K562 (cell line): ENCODE measurements around the gene INTS4. TPM values are rescaled to one million over a fixed set of nuclear protein-coding genes. Genes with fewer than 3 reads are reported as not detected.

Source experiments
- ATAC-seq: fragments of 200-7000 bp; cut with Tn5 transposase; 3 replicates; pipeline ENCODE4 v1.9.1; 2020; ENCODE audit warnings: moderate library complexity
- BruUV-seq: library from RNA; stranded (reverse); fragments of 400-500 nt; replicated peaks from 2 replicates; lab custom pipeline; 2021; lab: Mats Ljungman, UMichigan
- CTCF ChIA-PET: fragments of 300-600 bp; formaldehyde crosslinking; extraction: SDS; loops from one replicate; lab custom pipeline; 2021; ENCODE audit warnings: low intra/inter-chr PET ratio; lab: Yijun Ruan, JAX
- POLR2A ChIA-PET: fragments of 300-600, 350-650 bp; sonication (Branson Sonifier 250); formaldehyde crosslinking; extraction: SDS; loops from one replicate; lab custom pipeline; 2021; ENCODE audit warnings: antibody characterized with exemption, inconsistent platforms; lab: Yijun Ruan, JAX
- DNase-seq, 4 experiments: peaks; one replicate each; pipeline versions ENCODE4 v3.0.0 to v3.0.0-alpha.2; 2011 to 2018; ENCODE audit warnings: low spot score in 3 of 4, mixed read lengths in 3 of 4; ENCODE audit errors: extremely low read depth in 1 of 4
- FAIRE-seq: peaks from 2 replicates; lab custom pipeline; 2011; peaks lifted over from hg19 to GRCh38; lab: Jason Lieb, UNC
- H2AFZ ChIP-seq: 2 replicates; pipeline ENCODE4 v1.6.0; 2011; ENCODE audit warnings: low read depth, low read length, control low read depth, inconsistent platforms
- H3K27ac ChIP-seq: fragments of 200-600 bp; 3 replicates; pipeline ENCODE4 v1.8.0; 2011; ENCODE audit warnings: low read depth, mild to moderate bottlenecking, control low read depth, inconsistent platforms, low read length, moderate library complexity, mixed read lengths; ENCODE audit errors: extremely low read depth
- H3K27me3 ChIP-seq, 2 experiments: fragments of 300-600 bp in 1 of 2; 2 replicates in 1 of 2; 3 replicates in 1 of 2; pipeline versions ENCODE4 v1.6.0 to v1.8.0; 2011; ENCODE audit warnings: inconsistent platforms in 2 of 2, low read length in 2 of 2, mild to moderate bottlenecking in 1 of 2, mixed read lengths in 1 of 2, moderate library complexity in 1 of 2; ENCODE audit not compliant: control insufficient read depth in 2 of 2, insufficient read depth in 2 of 2
- H3K36me3 ChIP-seq: fragments of 300-600 bp; 3 replicates; pipeline ENCODE4 v1.8.0; 2011; ENCODE audit warnings: mild to moderate bottlenecking, low read length, inconsistent platforms; ENCODE audit not compliant: control insufficient read depth, insufficient read depth
- H3K4me1 ChIP-seq, 2 experiments: fragments of 200-600 bp in 1 of 2; replicated peaks in 1 of 2; 2 replicates in 1 of 2; 3 replicates in 1 of 2; pipeline versions ENCODE4 v1.5.1 to v1.8.0; 2011; ENCODE audit warnings: inconsistent platforms in 2 of 2, low read length in 2 of 2, mild to moderate bottlenecking in 1 of 2, mixed read lengths in 1 of 2, moderate library complexity in 1 of 2; ENCODE audit not compliant: control insufficient read depth in 2 of 2, insufficient read depth in 2 of 2
- H3K4me2 ChIP-seq: 2 replicates; pipeline ENCODE4 v1.6.1; 2011; ENCODE audit warnings: low read length, control low read depth, inconsistent platforms, mixed read lengths; ENCODE audit not compliant: insufficient read depth
- H3K4me3 ChIP-seq: fragments of 200-600 bp; sonication (generic), shearing (Covaris generic); 2 replicates; pipeline ENCODE4 v1.5.1; 2016; ENCODE audit warnings: control low read depth, inconsistent platforms
- H3K79me2 ChIP-seq: fragments of 200-600 bp; 3 replicates; pipeline ENCODE4 v1.8.0; 2011; ENCODE audit warnings: low read length, inconsistent platforms; ENCODE audit not compliant: control insufficient read depth, insufficient read depth
- H3K9ac ChIP-seq, 2 experiments: 2 replicates each; pipeline versions ENCODE4 v1.6.0 to v1.6.1; 2011; ENCODE audit warnings: low read depth in 2 of 2, low read length in 2 of 2, control low read depth in 1 of 2, inconsistent platforms in 1 of 2, mild to moderate bottlenecking in 1 of 2, mixed read lengths in 1 of 2; ENCODE audit not compliant: insufficient read depth in 1 of 2
- H3K9me1 ChIP-seq: one replicate; pipeline ENCODE4 v1.6.0; 2011; ENCODE audit warnings: inconsistent platforms, mild to moderate bottlenecking, low read length, moderate library complexity; ENCODE audit not compliant: control insufficient read depth, insufficient read depth
- H3K9me3 ChIP-seq: replicated peaks from 2 replicates; pipeline ENCODE4 v1.5.1; 2011; ENCODE audit warnings: low read depth, low read length, inconsistent platforms; ENCODE audit not compliant: control insufficient read depth, insufficient read depth
- H4K20me1 ChIP-seq: replicated peaks from 2 replicates; pipeline ENCODE4 v1.6.1; 2011; ENCODE audit warnings: low read length, inconsistent platforms, mixed read lengths; ENCODE audit not compliant: control insufficient read depth, insufficient read depth
- ARID3A ChIP-seq: IDR thresholded peaks from 2 replicates; pipeline ENCODE4 v1.6.1; 2012; ENCODE audit warnings: low read depth, low read length, improper control_type of control experiment, borderline replicate concordance
- BDP1 ChIP-seq: IDR thresholded peaks from 3 replicates; pipeline ENCODE4 v1.6.1; 2011; ENCODE audit not compliant: insufficient read length, insufficient read depth
- COPS2 ChIP-seq: fragments of 450-650 bp; conservative IDR thresholded peaks from 2 replicates; pipeline ENCODE4 v1.6.1; 2016; ENCODE audit warnings: mild to moderate bottlenecking, moderate library complexity
- GTF3C2 ChIP-seq: IDR thresholded peaks from 3 replicates; pipeline ENCODE4 v1.6.1; 2011; ENCODE audit warnings: borderline replicate concordance, mild to moderate bottlenecking, moderate library complexity; ENCODE audit not compliant: insufficient read length; ENCODE audit errors: extremely low read depth
- HSF4 ChIP-seq: fragments of 250-450 bp; sonication (Bioruptor Pico); IDR thresholded peaks from 2 replicates; pipeline ENCODE4 v2.1.2; 2022; ENCODE audit warnings: mild to moderate bottlenecking, moderate library complexity, borderline replicate concordance
- RFX5 ChIP-seq: IDR thresholded peaks from 2 replicates; pipeline ENCODE4 v1.6.1; 2011; ENCODE audit warnings: low read depth, mild to moderate bottlenecking, improper control_type of control experiment, low read length
- SIN3B ChIP-seq: fragments of 450-650 bp; IDR thresholded peaks from 2 replicates; pipeline ENCODE4 v1.6.1; 2017; ENCODE audit warnings: low read depth, mild to moderate bottlenecking, moderate library complexity
- STAT5B ChIP-seq: fragments of 250-450 bp; sonication (Bioruptor Pico); IDR thresholded peaks from 2 replicates; pipeline ENCODE4 v1.8.0; 2021; ENCODE audit warnings: mild to moderate bottlenecking, inconsistent platforms
- TCF3 ChIP-seq: sonication (generic); formaldehyde crosslinking; IDR thresholded peaks from 2 replicates; pipeline ENCODE4 v1.4.0; 2020; ENCODE audit warnings: mild to moderate bottlenecking, missing genetic modification reagents
- YBX1 ChIP-seq: fragments of 450-650 bp; IDR thresholded peaks from 2 replicates; pipeline ENCODE4 v1.7.1; 2016; ENCODE audit warnings: mild to moderate bottlenecking
- ZNF212 ChIP-seq: fragments of 450-650 bp; formaldehyde crosslinking; IDR thresholded peaks from 2 replicates; pipeline ENCODE4 v1.4.0; 2020; ENCODE audit warnings: mild to moderate bottlenecking
- ZNF280B ChIP-seq: fragments of 250-450 bp; sonication (Bioruptor Pico); IDR thresholded peaks from 2 replicates; pipeline ENCODE4 v1.5.1; 2021; ENCODE audit warnings: mild to moderate bottlenecking
- ZNF740 ChIP-seq, 3 experiments: fragments of 200-800 bp in 1 of 3; sonication (Bioruptor generic) in 1 of 3; sonication (generic) in 1 of 3; formaldehyde crosslinking in 1 of 3; IDR thresholded peaks; 2 replicates each; pipeline versions ENCODE4 v1.6.1 to v1.8.0; 2016 to 2022; ENCODE audit warnings: mild to moderate bottlenecking in 2 of 3, missing compliant biosample characterization in 2 of 3, missing genetic modification characterization in 2 of 3, missing genetic modification reagents in 1 of 3
- WGBS: fragments of 100-300 bp; shearing (Covaris generic); methylation state at CpG from one replicate; pipeline ENCODE4 v1.1.6; 2016; ENCODE audit warnings: low coverage, mixed read lengths; ENCODE audit not compliant: insufficient coverage; ENCODE audit errors: missing lambda C conversion rate; 5-methylcytosine and 5-hydroxymethylcytosine counted together
- in situ Hi-C: fragments of 300-500 bp; cut with MboI; formaldehyde crosslinking; loops from 4 replicates; pipeline ENCODE4 v1.15.0; 2018; ENCODE audit warnings: inconsistent platforms, mixed read lengths
- intact Hi-C: fragments of 100-400 bp; cut with micrococcal nuclease; formaldehyde crosslinking; loops from 2 replicates; pipeline ENCODE4 v1.14.2; 2022
- polyA plus RNA-seq, 8 experiments: library from polyadenylated mRNA; depleted of rRNA in 4 of 8; stranded (reverse) in 5 of 8; unstranded in 3 of 8; fragments of >200 nt; fragmentation: Nextera tagmentation in 2 of 8; fragmentation: Illumina TruSeq in 1 of 8; extraction: Ambion mirVana in 2 of 8; extraction: Trizol in 1 of 8; gene quantifications; 2 replicates each; pipeline versions ENCODE4 v1.2.1 to v1.2.3, GENCODE V29; 2011 to 2014; ENCODE audit warnings: inconsistent platforms in 1 of 8, missing spikeins in 1 of 8
- total RNA-seq, 7 experiments: library from RNA; depleted of rRNA in 6 of 7; stranded (reverse); fragments of >200 nt in 6 of 7; fragmentation: Illumina TruSeq in 2 of 7; extraction: Trizol in 2 of 7; gene quantifications; 2 replicates each; pipeline versions ENCODE4 v1.2.1 to v1.2.3, GENCODE V29; 2011 to 2021; ENCODE audit warnings: low replicate concordance in 1 of 7

The INTS4 gene
- total and polyA plus RNA-seq, 9 of the 15 experiments (the other 6 are each of a cell fraction or from before 2014, with no cell fraction given) = 28.4 to 53.4 (median 44.5) TPM

GRCh38 chr11:77884829-77885190 lies 109.7 kb downstream of the INTS4 start (continued):
- TF ChIP-seq BDP1 = no peak

- FAIRE-seq = no peak
- Histone ChIP-seq H3K4me2 (no peak overlapping the region; the same call in 1 of the 2 replicates), H3K9me3 (no peaks in the 10 kb centered on the region), H2AFZ (no peak overlapping the region), H3K27me3 (no peaks in the 10 kb centered on the region), H3K4me1 (peaks cover 0 to 3% of the 10 kb centered on the region in 2 experiments; a peak in 2 of 5 replicates), H3K27ac (no peak overlapping the region), H3K36me3 (peaks cover 40% of the 10 kb centered on the region; the same call in 2 of the 3 replicates), H3K9ac (no peak overlapping the region), H3K9me1 (no peaks in the 10 kb centered on the region), H3K79me2 (no peaks in the 10 kb centered on the region), H3K4me3 (no peak overlapping the region), H4K20me1 (no peaks in the 10 kb centered on the region; the same call in 1 of the 2 replicates)
- ChIA-PET POLR2A (no interaction called here), CTCF (no interaction called here)
- TF ChIP-seq RFX5 (no peak), SIN3B (no peak), ZNF280B (CRISPR knock-in tag) (no peak), YBX1 (no peak), STAT5B (CRISPR knock-in tag) (no peak), GTF3C2 (no peak), COPS2 (no peak), HSF4 (CRISPR knock-in tag) (no peak), ZNF212 (CRISPR knock-in tag) (no peak), TCF3 (no peak), ZNF740 (CRISPR knock-in tag; IDR thresholded peaks at IDR 0.05) (no peak), ZNF740 (tag; IDR thresholded peaks at IDR 0.05) (no peak), ARID3A (no peak)
- BruUV-seq = no TSS peak
- ATAC-seq = peak; percentile 32; the same call in 1 of the 3 replicates
- WGBS = 91% methylated on average over 6 of the region's 6 CpGs
- in situ Hi-C loops = no loop called here
- DNase-seq = no peak
- intact Hi-C loops = no loop called here
These were observed 110.2 kb downstream of the INTS4 start for GRCh38 chr11:77884186-77884828.
